HepG2 (cell line): Measurements from ENCODE around the gene RRAS. TPM values are rescaled to one million over a fixed set of nuclear protein-coding genes. Genes with fewer than 3 reads are reported as not detected.

ENCODE experiments used
- AGO1 ChIP-seq: fragments of 200-400 bp; formaldehyde crosslinking; IDR thresholded peaks from 2 replicates; pipeline ENCODE4 v1.6.1; 2017; ENCODE audit warnings: mild to moderate bottlenecking, low read depth, low read length, moderate library complexity; ENCODE audit not compliant: poor library complexity, severe bottlenecking
- CHD2 ChIP-seq: IDR thresholded peaks from 2 replicates; pipeline ENCODE4 v1.6.1; 2011; ENCODE audit warnings: low read depth, low read length, improper control_type of control experiment
- CHD4 ChIP-seq: fragments of 200-600 bp; sonication (generic); IDR thresholded peaks from 2 replicates; pipeline ENCODE4 v1.7.0; 2017; ENCODE audit warnings: mild to moderate bottlenecking, low read length, borderline replicate concordance
- CREB3 ChIP-seq: sonication (generic); formaldehyde crosslinking; IDR thresholded peaks from 2 replicates; pipeline ENCODE4 v1.5.0; 2020; ENCODE audit warnings: missing genetic modification reagents
- EEA1 ChIP-seq: sonication (generic); formaldehyde crosslinking; IDR thresholded peaks from 2 replicates; pipeline ENCODE4 v1.5.1; 2020; ENCODE audit warnings: mild to moderate bottlenecking, missing genetic modification reagents, borderline replicate concordance
- ETV6 ChIP-seq: sonication (generic); formaldehyde crosslinking; conservative IDR thresholded peaks from 2 replicates; pipeline ENCODE4 v1.4.0; 2020; ENCODE audit warnings: missing genetic modification reagents
- GTF3A ChIP-seq: sonication (generic); formaldehyde crosslinking; conservative IDR thresholded peaks from 2 replicates; pipeline ENCODE4 v1.4.0; 2020; ENCODE audit warnings: mild to moderate bottlenecking, missing genetic modification reagents
- KDM3A ChIP-seq: IDR thresholded peaks from 2 replicates; pipeline ENCODE4 v1.6.1; 2018; ENCODE audit warnings: low read depth, missing compliant biosample characterization
- KDM5B ChIP-seq: sonication (generic); formaldehyde crosslinking; IDR thresholded peaks from 2 replicates; pipeline ENCODE4 v1.4.0; 2020; ENCODE audit warnings: missing genetic modification reagents, mild to moderate bottlenecking, borderline replicate concordance
- KLF13 ChIP-seq: sonication (generic); formaldehyde crosslinking; IDR thresholded peaks from 2 replicates; pipeline ENCODE4 v1.4.0; 2020; ENCODE audit warnings: mild to moderate bottlenecking, missing genetic modification reagents
- KLF9 ChIP-seq: IDR thresholded peaks from 2 replicates; pipeline ENCODE4 v1.6.1; 2016; ENCODE audit warnings: low read depth
- MIER2 ChIP-seq: IDR thresholded peaks from 2 replicates; pipeline ENCODE4 v1.6.1; 2016; ENCODE audit warnings: missing biosample characterization, missing genetic modification reagents
- NFIC ChIP-seq: IDR thresholded peaks from 2 replicates; pipeline ENCODE4 v1.6.1; 2012; ENCODE audit warnings: mild to moderate bottlenecking, low read length, inconsistent platforms
- ONECUT2 ChIP-seq: sonication (generic); formaldehyde crosslinking; IDR thresholded peaks from 2 replicates; pipeline ENCODE4 v1.4.0; 2020; ENCODE audit warnings: missing genetic modification reagents
- POLR2G ChIP-seq: fragments of 200-400 bp; formaldehyde crosslinking; IDR thresholded peaks from 2 replicates; pipeline ENCODE4 v1.6.1; 2018; ENCODE audit warnings: mild to moderate bottlenecking, low read depth, low read length, moderate library complexity
- SIN3A ChIP-seq: IDR thresholded peaks from 2 replicates; pipeline ENCODE4 v1.6.1; 2011; ENCODE audit warnings: low read depth, mild to moderate bottlenecking, control low read depth, low read length, borderline replicate concordance
- STAG1 ChIP-seq: sonication (generic); formaldehyde crosslinking; IDR thresholded peaks from 2 replicates; pipeline ENCODE4 v1.4.0; 2020; ENCODE audit warnings: missing genetic modification reagents
- TFAP4 ChIP-seq: sonication (generic); IDR thresholded peaks from 2 replicates; pipeline ENCODE4 v1.6.1; 2016; ENCODE audit warnings: low read depth, borderline replicate concordance
- ZBTB39 ChIP-seq: sonication (generic); formaldehyde crosslinking; IDR thresholded peaks from 2 replicates; pipeline ENCODE4 v1.5.0; 2020; ENCODE audit warnings: missing genetic modification reagents
- ZBTB44 ChIP-seq: sonication (generic); formaldehyde crosslinking; IDR thresholded peaks from 2 replicates; pipeline ENCODE4 v1.4.0; 2020; ENCODE audit warnings: missing genetic modification reagents
- ZBTB49 ChIP-seq: sonication (generic); formaldehyde crosslinking; IDR thresholded peaks from 2 replicates; pipeline ENCODE4 v1.4.0; 2020; ENCODE audit warnings: missing genetic modification reagents, borderline replicate concordance
- ZNF24 ChIP-seq: fragments of 450-650 bp; IDR thresholded peaks from 2 replicates; pipeline ENCODE4 v1.6.1; 2017; ENCODE audit warnings: antibody characterized with exemption, mild to moderate bottlenecking
- ZNF629 ChIP-seq: sonication (generic); formaldehyde crosslinking; conservative IDR thresholded peaks from 2 replicates; pipeline ENCODE4 v1.5.0; 2020; ENCODE audit warnings: missing genetic modification reagents
- polyA plus RNA-seq, 8 experiments: library from polyadenylated mRNA; depleted of rRNA in 3 of 8; stranded (reverse) in 7 of 8; unstranded in 1 of 8; fragments of >200 nt; fragmentation: Illumina TruSeq in 4 of 8; extraction: Trizol in 4 of 8; gene quantifications; 2 replicates each; pipeline versions ENCODE4 v1.2.1 to v1.2.3, GENCODE V29; 2011 to 2016; ENCODE audit warnings: low read depth in 4 of 8, missing spikeins in 1 of 8, mixed read lengths in 1 of 8; ENCODE audit not compliant: insufficient read depth in 1 of 8
- total RNA-seq, 5 experiments: library from RNA; depleted of rRNA; stranded (reverse); fragments of >200 nt; fragmentation: Illumina TruSeq; extraction: Trizol; gene quantifications; 2 replicates each; pipeline ENCODE4 v1.2.3, GENCODE V29; 2016; ENCODE audit warnings: low read depth in 1 of 5

The RRAS gene
- total and polyA plus RNA-seq, 2 of the 13 experiments (the other 11 are each of a cell fraction or from before 2014, with no cell fraction given), result 1.5 to 12.0 TPM

- TF ChIP-seq CREB3 (no peak), NFIC (no peak), KDM5B (no peak), MIER2 (CRISPR knock-in tag) (no peak), AGO1 (no peak), CHD2 (no peak), ONECUT2 (CRISPR knock-in tag) (peak; percentile 100), KLF13 (CRISPR knock-in tag) (no peak), CHD4 (no peak), ETV6 (CRISPR knock-in tag) (no peak), ZBTB49 (CRISPR knock-in tag) (no peak), EEA1 (CRISPR knock-in tag) (no peak), KDM3A (no peak), TFAP4 (0 out of 2 replicates have a peak, but pooled peaks have one; percentile 11), ZNF24 (no peak), SIN3A (peak; percentile 70), GTF3A (CRISPR knock-in tag) (no peak), ZBTB44 (no peak), ZNF629 (CRISPR knock-in tag) (no peak), ZBTB39 (no peak), STAG1 (CRISPR knock-in tag) (no peak), KLF9 (CRISPR knock-in tag) (no peak), POLR2G (peak; percentile 76)
These were observed 25.6 kb upstream of the RRAS start, which contains the start of the genes BCL2L12 and IRF3 (continued) for GRCh38 chr19:49665351-49666119.
